HG02981 (cell line): Measurements from ENCODE around the gene TTC8.
"Not testable (repeated sequence)": the region's sequence is repeated elsewhere in the genome, so short reads cannot be mapped to it uniquely, and the experiment has no call there.

Experiments
- ATAC-seq: cut with Tn5 transposase; IDR thresholded peaks from one replicate; pipeline ENCODE4 v1.9.1; 2021; ENCODE audit warnings: mild to moderate bottlenecking, moderate library complexity; ENCODE audit not compliant: unreplicated experiment

The TTC8 gene

DNA sequence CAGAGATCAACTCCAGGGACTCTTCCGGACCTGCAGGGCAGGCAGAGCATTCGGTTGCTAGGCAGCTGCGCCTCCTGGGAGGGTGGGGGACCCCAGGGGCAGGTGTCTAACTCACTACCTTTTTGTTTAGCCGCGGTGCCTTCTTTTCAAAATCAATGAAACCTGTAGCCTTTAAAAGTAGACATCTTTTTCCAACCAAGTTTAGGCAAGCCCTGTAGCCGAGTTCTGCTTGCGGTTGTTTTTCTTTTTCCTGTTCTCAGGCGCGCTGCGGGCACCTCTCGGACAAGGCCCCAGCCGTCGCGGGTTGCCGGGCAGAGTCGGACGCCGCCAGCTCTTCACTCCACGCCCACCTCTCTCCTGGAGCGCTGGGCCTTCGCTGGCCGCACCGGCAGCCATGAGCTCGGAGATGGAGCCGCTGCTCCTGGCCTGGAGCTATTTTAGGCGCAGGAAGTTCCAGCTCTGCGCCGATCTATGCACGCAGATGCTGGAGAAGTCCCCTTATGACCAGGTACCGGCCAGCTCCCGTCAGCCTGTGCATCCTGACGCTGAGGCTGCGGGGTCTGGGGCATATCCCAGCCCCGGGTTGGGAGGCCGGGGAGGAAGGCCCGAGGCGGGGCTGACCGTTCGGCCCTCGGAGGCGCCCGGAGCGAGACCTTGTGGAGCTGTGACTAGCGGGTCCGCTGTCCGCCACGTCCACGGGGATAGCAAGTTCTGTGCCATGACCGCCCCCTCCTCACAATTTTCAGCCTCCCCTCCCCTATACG is at the start of gene TTC8:
TTC8 (plus strand) TSS at position 338 of the 764 bp plus-strand sequence; CDS start at position 395, 57 bp downstream.
- ATAC-seq = peak; percentile 99

DNA sequence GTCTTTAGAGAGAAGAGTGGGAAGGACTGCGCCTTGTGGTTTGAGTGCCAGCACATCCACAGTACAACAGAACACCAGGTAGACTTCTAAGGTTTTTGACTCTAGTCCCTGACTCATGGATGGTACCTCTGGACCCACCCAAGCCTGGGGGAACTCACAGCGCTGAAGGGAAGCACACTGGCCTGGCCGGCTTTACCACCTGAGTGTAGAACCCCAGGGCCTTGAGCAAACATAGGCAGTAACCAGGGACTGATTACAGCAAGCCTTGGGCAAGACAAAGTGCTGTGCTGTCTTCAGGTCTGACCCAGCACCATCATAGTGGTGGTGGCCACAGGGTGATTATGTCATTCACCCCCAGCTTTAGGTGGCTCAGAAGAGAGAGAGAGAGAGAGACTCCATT is 48.9 kb upstream of the TTC8 start:
- no peak for ATAC-seq

DNA sequence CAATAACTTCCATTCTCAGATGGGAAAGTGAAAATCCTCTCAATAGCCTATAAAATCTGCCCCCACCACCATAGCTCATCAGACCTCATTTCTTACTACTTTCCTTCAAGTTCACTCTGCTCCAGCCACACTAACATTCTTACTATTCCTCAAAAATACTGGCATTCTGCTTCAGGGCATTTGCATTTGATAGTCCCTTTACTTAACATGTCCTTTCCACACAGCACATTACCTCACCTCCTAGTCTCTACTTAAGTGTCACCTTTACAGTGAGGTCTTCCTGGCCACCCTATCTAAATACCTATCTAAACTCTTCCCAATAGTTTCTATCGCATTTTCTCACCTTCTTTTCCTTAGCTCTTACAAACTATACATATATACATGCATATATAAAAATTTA is 38.5 kb upstream of the TTC8 start:
- no peak for ATAC-seq

DNA sequence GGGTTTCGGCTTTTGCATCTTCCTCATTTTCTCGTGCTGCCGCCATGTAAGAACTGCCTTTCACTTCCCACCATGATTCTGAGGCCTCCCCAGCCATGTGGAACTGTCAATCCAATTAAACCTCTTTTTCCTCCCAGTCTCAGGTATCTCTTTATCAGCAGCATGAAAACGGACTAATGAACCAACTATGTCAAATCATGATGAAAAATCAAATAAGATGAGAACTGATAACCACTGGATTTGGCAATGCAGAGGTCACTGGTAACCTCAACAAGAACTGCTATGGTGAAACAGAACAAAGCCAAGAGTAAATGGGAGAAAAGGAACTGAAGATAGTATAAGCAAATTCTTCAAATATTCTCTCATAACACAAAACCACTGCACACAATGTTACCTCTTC is 37.7 kb upstream of the TTC8 start:
- ATAC-seq = no peak

DNA sequence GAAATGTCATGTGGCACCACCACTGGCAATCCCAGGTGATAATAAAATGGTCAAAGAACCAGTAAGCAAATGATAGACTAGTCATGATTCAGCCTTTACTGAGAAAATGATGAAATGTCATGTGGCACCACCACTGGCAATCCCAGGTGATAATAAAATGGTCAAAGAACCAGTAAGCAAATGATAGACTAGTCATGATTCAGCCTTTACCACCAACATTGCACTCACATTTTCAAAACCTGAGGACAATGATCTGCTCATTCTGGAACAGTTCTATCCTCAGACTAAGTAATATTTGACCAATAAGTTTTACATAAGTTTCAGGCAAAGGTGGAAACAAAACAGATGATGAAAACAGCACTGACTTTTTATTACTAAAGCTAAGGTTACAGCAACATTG is 34.9 kb upstream of the TTC8 start:
- not testable (repeated sequence) for ATAC-seq

DNA sequence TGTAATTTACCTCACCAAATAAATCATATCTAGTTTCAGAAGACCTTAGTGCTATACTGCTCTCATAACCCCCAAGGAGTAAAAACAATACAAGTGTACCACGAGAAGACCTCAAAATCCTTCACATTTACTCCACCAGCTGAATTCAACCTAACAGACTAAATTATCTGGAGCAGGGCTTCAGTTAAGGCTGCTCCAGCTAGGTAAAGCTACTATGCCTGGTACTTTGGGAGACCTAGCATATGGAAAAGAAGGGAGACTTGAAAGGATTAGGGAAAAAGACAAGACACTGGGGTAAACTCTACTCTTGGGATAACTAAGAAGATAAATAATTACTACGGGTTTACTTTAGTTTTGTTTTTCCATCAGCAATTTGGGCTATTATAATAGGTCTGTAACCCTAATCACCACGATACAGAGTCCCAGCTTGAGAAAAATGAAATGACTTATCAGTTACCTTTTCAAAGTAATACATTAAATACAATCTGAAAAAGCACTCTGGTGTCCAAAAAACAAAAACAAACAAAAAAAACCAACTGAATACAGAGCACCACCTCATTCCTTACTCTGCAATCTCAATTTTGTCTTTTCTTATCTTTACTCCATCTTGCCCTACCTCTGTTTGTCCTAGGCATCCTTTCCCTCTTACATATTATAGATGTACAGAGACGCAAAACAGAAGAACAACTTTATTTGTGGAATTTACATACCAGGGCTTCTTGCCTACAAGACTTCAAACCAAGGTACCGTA is 33.8 kb upstream of the TTC8 start:
- no peak for ATAC-seq

DNA sequence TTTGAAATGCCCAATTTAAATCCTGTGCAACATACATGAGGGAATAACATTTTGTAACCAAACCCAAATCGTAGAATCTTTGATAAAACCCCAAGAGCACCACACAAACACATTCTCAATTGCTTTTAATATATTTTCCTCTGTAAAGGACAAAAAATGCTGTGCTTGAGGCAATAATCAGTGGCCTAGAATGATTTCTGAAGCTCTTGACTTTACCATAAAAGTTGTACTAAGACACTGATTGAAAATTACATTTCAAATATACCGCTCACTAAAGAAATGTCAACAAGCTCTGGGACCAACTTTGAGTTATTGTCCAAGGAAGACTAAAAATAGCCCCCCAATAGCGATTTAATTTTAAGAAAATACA is 33.2 kb upstream of the TTC8 start:
- ATAC-seq = no peak

DNA sequence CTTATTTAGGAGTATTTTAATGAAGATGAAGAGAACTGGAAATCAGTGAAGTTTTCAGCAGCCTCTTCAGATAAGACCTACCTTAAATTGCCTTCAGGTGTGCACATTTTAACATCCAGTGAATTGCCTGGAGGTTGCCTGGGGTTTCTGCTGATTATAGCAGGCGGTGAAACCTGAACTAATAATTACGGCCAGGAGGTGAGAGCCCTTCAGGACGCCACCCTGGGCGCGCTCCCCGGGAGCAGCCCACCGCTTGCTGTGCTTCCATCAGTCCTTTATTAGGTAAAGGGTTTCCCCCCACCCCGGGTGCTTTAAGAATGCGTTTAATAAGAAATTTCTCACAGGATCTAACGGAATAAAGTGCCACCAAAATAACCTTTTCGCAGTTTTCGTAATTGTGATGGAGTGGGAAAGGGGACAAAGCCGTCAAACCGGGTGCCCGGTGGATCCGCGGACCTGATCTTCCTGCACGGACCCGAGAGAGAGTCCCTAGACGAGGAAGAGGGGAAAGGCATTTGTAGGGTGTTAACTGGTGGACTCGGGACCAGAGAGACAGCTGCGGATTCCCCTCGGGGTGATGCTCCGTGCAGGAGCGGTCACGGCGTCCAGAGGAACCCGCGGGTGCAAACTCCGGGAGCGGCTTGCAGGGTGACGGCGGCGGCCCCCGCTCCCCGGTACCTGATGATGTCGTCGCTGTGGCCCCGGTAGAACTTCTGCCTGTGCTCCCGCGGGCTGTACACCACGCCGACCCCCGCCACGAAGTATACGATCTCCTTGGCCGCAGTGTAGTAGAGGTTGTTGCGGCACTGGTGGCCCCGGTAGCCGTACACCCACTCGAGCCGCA is 32.6 kb upstream of the TTC8 start:
- no peak for ATAC-seq

DNA sequence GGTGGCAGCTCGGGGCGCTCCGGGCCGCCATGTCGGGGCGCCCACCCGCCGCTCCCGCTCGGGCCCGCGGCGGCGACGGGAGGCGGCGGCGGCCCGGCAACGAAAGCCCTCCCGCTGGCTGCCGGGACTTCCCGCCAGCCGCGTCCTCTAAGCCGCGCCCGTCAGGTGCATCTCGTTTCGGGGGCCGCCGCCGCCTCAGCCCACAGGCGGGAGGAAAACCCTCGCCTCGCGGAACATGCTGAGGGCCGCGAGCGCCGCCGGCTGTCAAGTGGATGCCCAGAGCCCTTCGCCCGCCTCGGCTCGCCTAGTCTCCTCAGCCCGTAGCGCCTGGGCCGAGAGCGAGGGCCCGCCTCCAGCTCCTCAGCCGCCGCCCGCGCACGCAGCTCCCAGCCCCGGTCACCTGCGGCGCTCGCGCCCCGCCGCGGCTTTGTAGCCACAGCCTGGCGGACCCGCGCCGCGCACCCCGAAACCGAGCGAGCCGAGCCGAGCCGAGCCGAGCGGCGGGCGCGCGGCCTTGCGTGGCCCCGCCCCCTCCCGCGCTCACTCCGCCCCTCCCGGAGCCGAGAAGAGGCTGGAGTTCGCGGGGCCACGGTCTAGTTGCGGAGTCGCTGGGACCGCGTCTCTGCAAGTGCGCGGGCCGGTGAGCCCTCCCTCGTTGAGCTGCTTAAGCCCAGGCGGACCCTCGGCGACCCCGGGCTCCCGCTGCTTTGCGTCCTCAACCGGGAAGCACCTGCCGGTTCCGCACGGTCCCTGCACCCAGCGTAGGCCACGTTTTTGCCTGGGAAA is 31.8 kb upstream of the TTC8 start, which contains the start of gene EML5:
EML5 (minus strand) TSS at position 481 of the 786 bp plus-strand sequence; CDS start at position 31, 450 bp downstream.
- ATAC-seq = peak; percentile 85

DNA sequence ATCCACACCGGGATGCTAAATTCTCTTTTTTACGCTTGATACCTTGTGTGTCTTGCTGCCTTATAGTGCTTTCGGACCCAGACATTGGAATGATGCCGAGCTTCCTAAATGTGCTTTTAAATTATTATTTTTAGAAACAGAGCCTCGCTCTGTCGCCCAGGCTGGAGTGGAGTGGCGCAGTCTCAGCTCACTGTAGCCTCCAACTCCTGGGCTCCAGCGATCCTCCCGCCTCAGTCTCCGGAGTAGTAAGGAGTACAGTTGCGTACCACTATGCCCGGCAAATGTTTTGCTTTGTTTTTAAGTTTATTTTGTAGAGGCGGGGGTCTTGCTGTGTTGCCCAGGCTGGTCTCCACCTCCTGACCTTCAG is 31.2 kb upstream of the TTC8 start:
- ATAC-seq = no peak

DNA sequence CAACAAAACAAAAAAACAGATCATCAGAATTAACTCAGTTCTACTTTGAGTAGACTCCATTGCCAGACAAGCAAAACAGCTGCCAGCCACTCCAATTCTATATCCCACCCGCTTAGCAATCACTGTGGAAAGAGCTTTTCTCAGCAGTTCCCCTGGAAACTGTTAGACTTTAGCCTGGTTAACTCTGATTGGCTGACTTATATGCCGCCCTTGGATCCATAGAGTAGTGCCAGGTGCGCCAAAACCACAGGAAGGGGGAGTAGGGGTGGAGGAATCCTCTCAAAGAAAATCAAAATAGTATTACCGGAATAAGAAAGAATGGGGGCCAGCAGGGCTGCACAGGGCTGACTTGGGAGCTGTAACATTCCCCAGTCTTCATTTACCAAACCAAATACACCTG is 26.3 kb upstream of the TTC8 start:
- ATAC-seq = no peak

DNA sequence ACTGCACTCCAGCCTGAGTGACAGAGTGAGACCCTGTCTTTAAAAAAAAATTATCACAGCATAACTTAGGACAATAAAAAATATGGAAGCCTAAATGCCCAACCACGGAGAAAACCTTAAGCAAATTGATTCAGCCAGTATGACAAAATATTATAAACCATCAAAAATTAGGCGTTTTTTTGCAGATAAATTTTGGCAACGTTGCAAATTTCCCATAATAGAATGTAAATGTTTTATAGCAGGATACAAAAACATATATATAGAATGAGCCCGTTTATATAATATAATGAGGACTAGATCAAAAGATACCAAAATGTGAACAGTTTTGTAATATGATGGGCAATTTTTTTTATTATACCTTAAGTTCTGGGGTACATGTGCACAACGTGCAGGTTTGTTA is 24.9 kb upstream of the TTC8 start:
- no peak for ATAC-seq

DNA sequence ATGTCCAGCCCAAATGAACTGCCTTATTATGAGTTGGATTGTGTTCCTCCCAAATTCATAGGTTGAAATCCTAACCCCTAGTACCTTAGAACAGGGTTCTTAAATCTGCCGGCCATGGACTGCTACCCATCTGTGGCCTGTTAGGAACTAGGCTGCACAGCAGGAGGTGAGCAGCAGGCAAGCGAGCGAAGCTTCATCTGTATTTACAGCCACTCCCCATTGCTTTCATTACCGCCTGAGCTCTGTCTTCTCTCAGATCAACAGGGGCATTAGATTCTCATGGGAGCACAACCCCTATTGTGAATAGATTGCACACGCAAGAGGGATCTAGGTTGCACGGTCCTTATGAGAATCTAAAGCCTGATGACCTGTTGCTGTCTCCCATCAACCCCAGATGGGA is 21.9 kb upstream of the TTC8 start:
- no peak for ATAC-seq

DNA sequence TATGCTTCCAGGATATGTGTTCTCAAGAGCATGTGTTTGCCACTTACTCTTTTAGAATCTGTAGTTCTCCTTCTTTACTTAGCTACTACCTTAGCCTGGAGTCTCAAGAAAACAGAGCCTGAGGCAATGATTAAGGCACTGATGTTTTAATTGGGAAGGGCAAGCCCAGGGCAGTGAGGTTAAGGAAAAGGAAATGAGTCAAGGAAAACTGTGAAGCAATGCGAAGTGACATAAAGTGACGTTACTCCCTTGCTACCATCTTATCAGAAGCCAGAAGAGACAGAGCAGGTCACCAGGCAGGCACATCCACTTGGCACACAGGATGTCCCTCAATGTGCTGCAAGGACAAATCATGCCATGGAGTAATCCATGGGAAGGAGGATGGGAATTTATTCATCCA is 20.4 kb upstream of the TTC8 start:
- no peak for ATAC-seq

DNA sequence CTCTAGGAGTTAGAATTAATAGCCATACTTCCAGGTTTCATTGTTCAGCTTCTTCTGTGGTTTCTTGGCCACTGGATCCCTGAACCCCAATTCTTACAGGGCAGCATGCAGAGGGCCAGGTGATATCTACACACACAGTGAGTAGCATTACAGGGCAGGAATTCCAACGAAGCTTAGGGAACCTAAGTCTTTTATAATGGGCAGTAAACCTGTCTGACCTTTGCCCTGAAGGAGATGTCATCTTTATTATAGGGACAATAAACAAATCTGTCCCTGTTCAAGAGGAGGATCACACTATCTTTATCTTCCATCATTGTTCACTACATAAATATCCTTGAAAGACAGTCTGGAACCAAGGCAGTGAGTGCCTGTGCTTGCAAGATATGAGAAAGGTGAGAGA is 20.0 kb upstream of the TTC8 start:
- ATAC-seq = no peak

DNA sequence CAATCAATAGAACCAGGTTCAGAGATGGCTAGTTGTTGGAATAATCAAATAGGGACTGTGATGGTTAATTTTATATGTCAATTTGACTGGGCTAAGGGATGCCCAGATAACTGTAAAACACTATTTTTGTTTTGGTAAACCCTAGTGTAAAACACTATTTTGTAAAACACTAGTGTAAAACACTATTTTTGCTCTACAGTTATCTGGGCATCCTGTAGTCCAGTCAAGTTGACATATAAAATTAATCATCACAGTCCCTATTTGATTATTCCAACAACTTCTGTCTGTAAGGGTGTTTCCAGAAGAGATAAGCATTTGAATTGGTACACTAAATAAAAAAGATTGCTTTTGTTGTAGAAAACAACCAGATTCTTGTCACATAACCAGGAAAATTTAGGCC is 16.1 kb upstream of the TTC8 start:
- ATAC-seq = no peak

DNA sequence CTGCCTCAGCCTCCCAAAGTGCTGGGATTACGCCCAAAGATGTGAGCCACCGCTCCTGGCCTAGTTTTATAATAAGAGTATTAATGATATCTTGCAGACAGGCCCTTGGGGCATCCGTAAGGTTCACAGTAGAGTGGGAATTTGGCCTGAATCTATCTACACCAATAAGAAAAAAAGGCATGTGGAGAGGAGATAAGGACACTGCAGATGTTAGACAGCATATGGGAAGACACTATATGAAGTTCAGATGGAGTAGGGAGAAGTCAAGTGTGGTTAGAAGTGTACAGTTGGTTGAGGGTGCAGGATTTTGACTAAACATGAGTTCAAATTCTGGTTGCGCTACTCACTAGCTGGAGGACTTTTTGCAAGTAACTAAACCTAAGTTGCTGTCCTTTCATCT is 8.5 kb upstream of the TTC8 start:
- no peak for ATAC-seq

DNA sequence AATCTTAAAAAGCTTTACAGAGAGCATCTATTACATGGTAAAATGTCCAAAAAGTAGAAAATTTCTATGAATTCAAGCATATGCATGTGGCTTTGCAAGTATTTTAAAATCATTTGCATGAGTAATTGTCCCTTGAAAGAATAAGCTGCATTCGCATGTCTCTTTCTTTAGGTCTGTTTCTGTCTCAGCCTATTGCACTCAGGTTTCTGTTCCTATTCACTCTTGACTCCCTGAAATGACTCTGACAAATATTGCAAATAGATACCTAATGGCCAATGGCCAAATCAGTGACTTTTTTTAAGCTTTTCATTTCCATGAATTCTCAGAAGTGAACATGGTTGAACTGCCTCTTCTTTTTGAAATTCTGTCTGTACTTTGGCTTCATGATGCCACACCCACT is 6.4 kb upstream of the TTC8 start:
- ATAC-seq = no peak

DNA sequence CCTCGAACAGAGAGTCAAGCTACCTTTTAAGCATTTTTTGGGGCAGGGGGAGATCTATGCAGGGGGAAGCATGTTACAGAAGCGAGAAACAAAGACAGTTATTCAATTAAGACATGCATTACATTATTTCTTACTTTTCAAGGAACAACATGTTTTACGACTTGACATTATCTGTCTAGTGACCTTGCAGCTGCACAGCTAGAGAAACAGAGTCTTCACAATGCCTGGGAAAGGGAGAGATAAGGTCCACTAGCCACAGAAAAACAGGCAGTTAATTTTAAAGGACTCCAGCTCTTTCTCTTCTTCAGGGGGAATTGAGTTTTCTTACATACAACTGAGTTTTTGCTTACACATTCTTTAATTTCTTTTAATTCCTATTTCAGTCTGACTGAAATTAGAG is 4.8 kb upstream of the TTC8 start:
- not testable (repeated sequence) for ATAC-seq

DNA sequence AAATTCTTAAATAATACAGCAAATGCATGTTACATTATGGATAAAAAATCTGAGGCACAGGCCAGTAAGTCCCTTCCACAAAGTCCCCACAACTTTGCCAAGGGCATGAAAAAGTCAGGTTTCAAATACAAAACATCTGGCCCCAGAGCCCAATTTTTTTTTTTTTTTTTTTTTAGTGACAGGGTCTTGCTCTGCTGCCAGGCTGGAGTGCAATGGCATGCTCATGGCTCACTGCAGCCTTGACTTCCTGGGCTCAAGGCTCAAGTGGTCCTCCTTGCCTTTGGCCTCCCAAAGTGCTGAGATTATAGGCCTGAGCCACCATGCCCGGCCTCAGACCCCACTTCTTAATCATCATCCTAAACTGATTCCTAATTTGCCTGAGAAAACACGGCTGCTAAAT is 3.1 kb upstream of the TTC8 start:
- ATAC-seq = no peak

DNA sequence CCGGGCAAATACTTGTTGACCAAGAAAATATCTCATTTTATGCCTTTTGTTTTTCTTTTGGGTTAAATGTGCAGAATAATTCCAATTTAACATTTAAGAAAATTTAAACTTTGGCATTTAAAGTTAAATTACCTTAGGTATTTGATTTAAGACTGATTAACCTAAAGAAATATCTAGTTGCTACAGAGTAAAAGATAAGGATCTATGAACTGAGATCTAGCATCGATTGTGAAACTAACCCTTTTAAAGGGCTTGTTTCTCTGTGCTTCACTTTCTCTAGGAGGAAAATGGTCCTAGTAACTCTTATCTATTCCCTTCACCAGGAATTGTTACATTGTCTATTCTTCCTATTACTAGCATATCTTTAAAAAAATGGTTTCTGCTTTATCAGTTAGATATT is 2.6 kb upstream of the TTC8 start:
- no peak for ATAC-seq
